Suppressor macrophage treated with lipopolysaccharide for 4 hours (primary cell): ENCODE measurements around the gene TIMM29.

Experiments used
- DNase-seq: peaks from one replicate; pipeline ENCODE4 v3.0.0-alpha.2; 2020

Gene TIMM29

GRCh38 chr19:10928563-10929401 is at the start of gene TIMM29, which contains the start of gene YIPF2:
Gene TIMM29 (plus strand): TSS chr19:10928811. CDS start chr19:10928823, 12 bp downstream.
Gene YIPF2 (minus strand): TSS chr19:10928639. CDS start chr19:10928410, 229 bp downstream.
- DNase-seq = peak; percentile 99

GRCh38 chr19:10881403-10882107 is 47.1 kb upstream of the TIMM29 start:
- no peak for DNase-seq

GRCh38 chr19:10882108-10882457 is 46.5 kb upstream of the TIMM29 start:
- DNase-seq = no peak

GRCh38 chr19:10884274-10884673 is 44.3 kb upstream of the TIMM29 start:
- DNase-seq = no peak

GRCh38 chr19:10885201-10886169 is 43.1 kb upstream of the TIMM29 start:
- DNase-seq = no peak

- no peak for DNase-seq
Observed at GRCh38 chr19:10887616-10888367, 40.8 kb upstream of the TIMM29 start.

- no peak for DNase-seq
Observed at GRCh38 chr19:10888421-10888866, 40.2 kb upstream of the TIMM29 start.

GRCh38 chr19:10889880-10890279 is 38.7 kb upstream of the TIMM29 start:
- DNase-seq = no peak

- no peak for DNase-seq
Observed at GRCh38 chr19:10891405-10892086, 37.1 kb upstream of the TIMM29 start.

- DNase-seq = no peak
Observed at GRCh38 chr19:10892256-10892655, 36.4 kb upstream of the TIMM29 start.

- no peak for DNase-seq
Observed at GRCh38 chr19:10894911-10895213, 33.7 kb upstream of the TIMM29 start.

GRCh38 chr19:10895363-10895762 is 33.2 kb upstream of the TIMM29 start:
- DNase-seq = no peak

GRCh38 chr19:10895920-10896319 is 32.7 kb upstream of the TIMM29 start:
- DNase-seq = no peak

GRCh38 chr19:10896851-10897526 is 31.6 kb upstream of the TIMM29 start:
- DNase-seq = peak; percentile 69

- no peak for DNase-seq
Observed at GRCh38 chr19:10898633-10899032, 30.0 kb upstream of the TIMM29 start.

GRCh38 chr19:10899151-10899653 is 29.4 kb upstream of the TIMM29 start:
- no peak for DNase-seq

GRCh38 chr19:10907925-10908324 is 20.7 kb upstream of the TIMM29 start:
- DNase-seq = no peak

- no peak for DNase-seq
Observed at GRCh38 chr19:10908380-10908960, 20.1 kb upstream of the TIMM29 start.

GRCh38 chr19:10911579-10912363 is 16.8 kb upstream of the TIMM29 start:
- no peak for DNase-seq

- DNase-seq = no peak
Observed at GRCh38 chr19:10912619-10913018, 16.0 kb upstream of the TIMM29 start.
